HepG2 (cell line): Measurements from ENCODE around the gene MAVS. TPM values are rescaled to one million over a fixed set of nuclear protein-coding genes. Genes with fewer than 3 reads are reported as not detected.

ENCODE experiments used
- ARNTL ChIP-seq: sonication (generic); formaldehyde crosslinking; IDR thresholded peaks from 2 replicates; pipeline ENCODE4 v1.4.0; 2020; ENCODE audit warnings: mild to moderate bottlenecking, missing genetic modification reagents
- CBX5 ChIP-seq: sonication (generic); formaldehyde crosslinking; IDR thresholded peaks from 2 replicates; pipeline ENCODE4 v1.4.0; 2020; ENCODE audit warnings: missing genetic modification reagents, borderline replicate concordance
- CSRNP2 ChIP-seq: sonication (generic); formaldehyde crosslinking; conservative IDR thresholded peaks from 2 replicates; pipeline ENCODE4 v1.8.0; 2022; ENCODE audit warnings: low read depth, missing genetic modification reagents
- MXD3 ChIP-seq: IDR thresholded peaks from 2 replicates; pipeline ENCODE4 v1.6.1; 2016; ENCODE audit warnings: mild to moderate bottlenecking, missing biosample characterization, missing genetic modification reagents
- NBN ChIP-seq: fragments of 450-650 bp; conservative IDR thresholded peaks from 2 replicates; pipeline ENCODE4 v1.6.1; 2017
- NFYB ChIP-seq: sonication (generic); formaldehyde crosslinking; IDR thresholded peaks from 2 replicates; pipeline ENCODE4 v1.4.0; 2020; ENCODE audit warnings: missing genetic modification reagents
- PCBP1 ChIP-seq: fragments of 200-400 bp; formaldehyde crosslinking; IDR thresholded peaks from 2 replicates; pipeline ENCODE4 v1.6.1; 2017; ENCODE audit warnings: mild to moderate bottlenecking, low read depth, low read length, borderline replicate concordance
- RBM39 ChIP-seq: fragments of 200-400 bp; formaldehyde crosslinking; IDR thresholded peaks from one replicate; pipeline ENCODE4 v1.6.1; 2018; ENCODE audit warnings: antibody characterized with exemption, mild to moderate bottlenecking, low read depth, low read length; ENCODE audit not compliant: poor library complexity, severe bottlenecking
- SKI ChIP-seq: fragments of 450-650 bp; IDR thresholded peaks from one replicate; pipeline ENCODE4 v1.6.1; 2018; ENCODE audit warnings: mild to moderate bottlenecking; ENCODE audit not compliant: partially characterized antibody
- ZBTB20 ChIP-seq: sonication (generic); formaldehyde crosslinking; IDR thresholded peaks from 2 replicates; pipeline ENCODE4 v1.8.1; 2023; ENCODE audit warnings: missing genetic modification reagents, low read depth, mild to moderate bottlenecking, borderline replicate concordance
- ZNF12 ChIP-seq: sonication (generic); formaldehyde crosslinking; IDR thresholded peaks from 2 replicates; pipeline ENCODE4 v1.5.0; 2020; ENCODE audit warnings: missing genetic modification reagents
- ZNF230 ChIP-seq: sonication (generic); formaldehyde crosslinking; IDR thresholded peaks from 2 replicates; pipeline ENCODE4 v1.4.0; 2020; ENCODE audit warnings: mild to moderate bottlenecking, missing genetic modification reagents
- ZSCAN25 ChIP-seq: sonication (generic); formaldehyde crosslinking; IDR thresholded peaks from 2 replicates; pipeline ENCODE4 v1.8.0; 2022; ENCODE audit warnings: mild to moderate bottlenecking, missing genetic modification reagents
- ZSCAN5A ChIP-seq: sonication (generic); formaldehyde crosslinking; IDR thresholded peaks from 2 replicates; pipeline ENCODE4 v1.8.0; 2022; ENCODE audit warnings: mild to moderate bottlenecking, missing genetic modification reagents, borderline replicate concordance
- ZUFSP ChIP-seq: sonication (generic); formaldehyde crosslinking; IDR thresholded peaks from 2 replicates; pipeline ENCODE4 v1.9.0; 2021; ENCODE audit warnings: missing genetic modification reagents, mild to moderate bottlenecking, borderline replicate concordance
- polyA plus RNA-seq, 8 experiments: library from polyadenylated mRNA; depleted of rRNA in 3 of 8; stranded (reverse) in 7 of 8; unstranded in 1 of 8; fragments of >200 nt; fragmentation: Illumina TruSeq in 4 of 8; extraction: Trizol in 4 of 8; gene quantifications; 2 replicates each; pipeline versions ENCODE4 v1.2.1 to v1.2.3, GENCODE V29; 2011 to 2016; ENCODE audit warnings: low read depth in 4 of 8, missing spikeins in 1 of 8, mixed read lengths in 1 of 8; ENCODE audit not compliant: insufficient read depth in 1 of 8
- total RNA-seq, 5 experiments: library from RNA; depleted of rRNA; stranded (reverse); fragments of >200 nt; fragmentation: Illumina TruSeq; extraction: Trizol; gene quantifications; 2 replicates each; pipeline ENCODE4 v1.2.3, GENCODE V29; 2016; ENCODE audit warnings: low read depth in 1 of 5
- TF ChIP-seq, protein P1 (sequence below), 2 experiments: fragments of 450-650 bp in 1 of 2; sonication (generic) in 1 of 2; formaldehyde crosslinking; IDR thresholded peaks; 2 replicates each; pipeline versions ENCODE4 v1.5.0 to v1.8.0; 2020 to 2022; ENCODE audit warnings: mild to moderate bottlenecking in 1 of 2, missing genetic modification reagents in 1 of 2
- TF ChIP-seq, protein P2 (sequence below): IDR thresholded peaks from 2 replicates; pipeline ENCODE4 v1.6.1; 2016; ENCODE audit warnings: control low read depth
- TF ChIP-seq, protein P3 (sequence below): sonication (generic); formaldehyde crosslinking; IDR thresholded peaks from 2 replicates; pipeline ENCODE4 v1.8.1; 2023; ENCODE audit warnings: mild to moderate bottlenecking, missing genetic modification reagents, borderline replicate concordance
- TF ChIP-seq, protein P4 (sequence below): sonication (generic); formaldehyde crosslinking; IDR thresholded peaks from 2 replicates; pipeline ENCODE4 v1.4.0; 2020; ENCODE audit warnings: missing genetic modification reagents, mild to moderate bottlenecking, borderline replicate concordance

The MAVS gene
- total and polyA plus RNA-seq, 2 of the 13 experiments (the other 11 are each of a cell fraction or from before 2014, with no cell fraction given), result 27.3 to 36.6 TPM

GRCh38 chr20:3811467-3812258 lies 35.0 kb upstream of the MAVS start (continued):
- TF ChIP-seq ZSCAN5A, result no peak; the same call in 1 of the 2 replicates
- peak; percentile 98; the same call in 1 of the 2 replicates for TF ChIP-seq ZBTB20
- TF ChIP-seq, protein P1, sequence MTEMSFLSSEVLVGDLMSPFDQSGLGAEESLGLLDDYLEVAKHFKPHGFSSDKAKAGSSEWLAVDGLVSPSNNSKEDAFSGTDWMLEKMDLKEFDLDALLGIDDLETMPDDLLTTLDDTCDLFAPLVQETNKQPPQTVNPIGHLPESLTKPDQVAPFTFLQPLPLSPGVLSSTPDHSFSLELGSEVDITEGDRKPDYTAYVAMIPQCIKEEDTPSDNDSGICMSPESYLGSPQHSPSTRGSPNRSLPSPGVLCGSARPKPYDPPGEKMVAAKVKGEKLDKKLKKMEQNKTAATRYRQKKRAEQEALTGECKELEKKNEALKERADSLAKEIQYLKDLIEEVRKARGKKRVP (CRISPR knock-in tag; IDR thresholded peaks at IDR 0.05), result peak in 1 of 2 experiments; percentile 88; a peak in 2 of 4 replicates
- peak; percentile 95; the same call in 1 of the 2 replicates for TF ChIP-seq CBX5
- TF ChIP-seq ZUFSP (CRISPR knock-in tag), result no peak
- peak; percentile 100 for TF ChIP-seq ARNTL (CRISPR knock-in tag)
- TF ChIP-seq PCBP1, result peak; percentile 86; the same call in 1 of the 2 replicates
- TF ChIP-seq SKI, result peak; percentile 32
- peak; percentile 39 for TF ChIP-seq RBM39
- TF ChIP-seq ZSCAN25 (CRISPR knock-in tag), result peak; percentile 94
- peak; percentile 98 for TF ChIP-seq MXD3
- TF ChIP-seq NFYB (CRISPR knock-in tag), result peak; percentile 55; the same call in 1 of the 2 replicates
- TF ChIP-seq, protein P2, sequence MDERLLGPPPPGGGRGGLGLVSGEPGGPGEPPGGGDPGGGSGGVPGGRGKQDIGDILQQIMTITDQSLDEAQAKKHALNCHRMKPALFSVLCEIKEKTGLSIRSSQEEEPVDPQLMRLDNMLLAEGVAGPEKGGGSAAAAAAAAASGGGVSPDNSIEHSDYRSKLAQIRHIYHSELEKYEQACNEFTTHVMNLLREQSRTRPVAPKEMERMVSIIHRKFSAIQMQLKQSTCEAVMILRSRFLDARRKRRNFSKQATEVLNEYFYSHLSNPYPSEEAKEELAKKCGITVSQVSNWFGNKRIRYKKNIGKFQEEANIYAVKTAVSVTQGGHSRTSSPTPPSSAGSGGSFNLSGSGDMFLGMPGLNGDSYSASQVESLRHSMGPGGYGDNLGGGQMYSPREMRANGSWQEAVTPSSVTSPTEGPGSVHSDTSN (CRISPR knock-in tag), result no peak
- TF ChIP-seq ZNF230 (CRISPR knock-in tag), result peak; percentile 91
- TF ChIP-seq ZNF12 (CRISPR knock-in tag), result 0 out of 2 replicates have a peak, but pooled peaks have one; percentile 52
- no peak for TF ChIP-seq NBN
- TF ChIP-seq, protein P3, sequence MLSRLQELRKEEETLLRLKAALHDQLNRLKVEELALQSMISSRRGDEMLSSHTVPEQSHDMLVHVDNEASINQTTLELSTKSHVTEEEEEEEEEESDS, result peak; percentile 87; the same call in 1 of the 2 replicates
- TF ChIP-seq, protein P4, sequence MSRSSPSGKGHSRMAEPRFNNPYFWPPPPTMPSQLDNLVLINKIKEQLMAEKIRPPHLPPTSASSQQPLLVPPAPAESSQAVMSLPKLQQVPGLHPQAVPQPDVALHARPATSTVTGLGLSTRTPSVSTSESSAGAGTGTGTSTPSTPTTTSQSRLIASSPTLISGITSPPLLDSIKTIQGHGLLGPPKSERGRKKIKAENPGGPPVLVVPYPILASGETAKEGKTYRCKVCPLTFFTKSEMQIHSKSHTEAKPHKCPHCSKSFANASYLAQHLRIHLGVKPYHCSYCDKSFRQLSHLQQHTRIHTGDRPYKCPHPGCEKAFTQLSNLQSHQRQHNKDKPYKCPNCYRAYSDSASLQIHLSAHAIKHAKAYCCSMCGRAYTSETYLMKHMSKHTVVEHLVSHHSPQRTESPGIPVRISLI (CRISPR knock-in tag), result peak; percentile 72; the same call in 1 of the 2 replicates
- no peak for TF ChIP-seq CSRNP2
